WERI-Rb-1 (cell line): ENCODE results near the gene HOXA6.
A peak's percentile ranks its signal among the peaks of the same experiment; 100 is the strongest.

ENCODE experiments used
- DNase-seq: peaks from one replicate; pipeline ENCODE4 v3.0.0-alpha.2; 2020
- H3K27ac ChIP-seq: fragments of 250-450 bp; sonication (Bioruptor Pico); 2 replicates; pipeline ENCODE4 v1.5.1; 2020; ENCODE audit warnings: mild to moderate bottlenecking, moderate library complexity
- H3K27me3 ChIP-seq: fragments of 250-450 bp; sonication (Bioruptor Pico); 2 replicates; pipeline ENCODE4 v1.5.1; 2021; ENCODE audit warnings: mild to moderate bottlenecking, low read depth, moderate library complexity; ENCODE audit not compliant: insufficient read depth, severe bottlenecking
- H3K36me3 ChIP-seq: fragments of 250-450 bp; sonication (Bioruptor Pico); 2 replicates; pipeline ENCODE4 v1.5.1; 2020; ENCODE audit warnings: mild to moderate bottlenecking, moderate library complexity
- H3K4me3 ChIP-seq: 2 replicates; pipeline ENCODE4 v1.5.1; 2011; ENCODE audit warnings: low read depth, mild to moderate bottlenecking, control low read depth, low read length
- H3K9me3 ChIP-seq: fragments of 250-450 bp; sonication (Bioruptor Pico); 2 replicates; pipeline ENCODE4 v1.5.1; 2021; ENCODE audit warnings: mild to moderate bottlenecking, moderate library complexity; ENCODE audit not compliant: severe bottlenecking
- TF ChIP-seq, protein P1 (sequence below): IDR thresholded peaks from 2 replicates; pipeline ENCODE4 v1.5.1; 2011; ENCODE audit warnings: low read depth, mild to moderate bottlenecking, control low read depth, inconsistent platforms, low read length

HOXA6 gene

DNA sequence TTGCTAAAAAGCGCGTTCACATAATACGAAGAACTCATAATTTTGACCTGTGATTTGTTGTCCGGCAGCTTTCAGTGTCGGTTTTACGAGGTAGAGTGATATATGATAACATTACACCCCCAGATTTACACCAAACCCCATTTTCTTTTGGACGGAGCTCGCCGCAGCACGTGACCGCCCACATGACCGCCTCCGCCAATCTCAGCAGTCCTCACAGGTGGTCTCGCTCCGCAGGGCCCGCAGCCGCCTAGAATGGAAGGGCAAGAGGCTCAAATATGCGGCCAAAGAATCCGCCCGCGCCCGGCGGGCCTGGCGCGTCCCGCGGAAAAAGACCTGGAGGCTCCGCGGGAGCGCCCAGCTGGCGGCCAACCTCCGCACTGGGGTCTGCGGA lies 8.9 kb upstream of the HOXA6 start, which contains the start of gene HOXA7:
TSS of gene HOXA7 (minus strand) at position 168 of the 391 bp plus-strand sequence. CDS start at position 38, 130 bp downstream.
- peaks cover 43% of the 10 kb centered on the region for H3K27me3 ChIP-seq
- H3K4me3 ChIP-seq: peak within 1 kb of the TSS; percentile 73

DNA sequence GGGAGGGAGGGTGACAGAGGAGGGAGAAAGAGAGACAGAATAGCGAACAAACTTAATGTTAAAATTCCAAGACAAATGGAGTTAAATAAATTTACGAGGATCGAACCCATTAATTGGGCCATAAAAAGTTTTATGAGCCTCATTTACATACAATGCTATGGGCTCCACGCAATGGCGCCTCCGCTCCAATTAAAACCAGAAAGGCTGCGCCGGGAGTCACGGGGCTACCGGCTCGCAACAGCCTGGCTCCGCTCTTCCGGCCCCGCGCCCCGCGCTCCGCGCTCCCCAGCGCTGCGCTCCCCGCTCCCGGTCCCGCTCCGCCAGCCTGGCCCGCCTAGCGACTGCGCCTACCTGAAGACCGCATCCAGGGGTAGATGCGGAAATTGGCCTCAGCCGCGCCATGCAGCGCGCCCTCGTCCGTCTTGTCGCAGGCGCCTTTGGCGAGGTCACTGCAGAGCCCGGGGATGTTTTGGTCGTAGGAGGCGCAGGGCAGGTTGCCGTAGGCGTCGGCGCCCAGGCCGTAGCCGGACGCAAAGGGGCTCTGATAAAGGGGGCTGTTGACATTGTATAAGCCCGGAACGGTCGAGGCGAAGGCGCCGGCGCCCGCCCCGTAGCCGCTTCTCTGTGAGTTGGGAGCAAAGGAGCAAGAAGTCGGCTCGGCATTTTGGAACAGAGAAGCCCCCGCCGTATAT lies 8.4 kb upstream of the HOXA6 start:
- Histone ChIP-seq H3K27me3 (peaks cover 48% of the 10 kb centered on the region), H3K4me3 (peak overlapping the region; percentile 73), H3K36me3 (no peaks in the 10 kb centered on the region), H3K9me3 (peaks cover 13% of the 10 kb centered on the region), H3K27ac (peak overlapping the region; percentile 72)
- DNase-seq: peak; percentile 31
- TF ChIP-seq, protein P1, sequence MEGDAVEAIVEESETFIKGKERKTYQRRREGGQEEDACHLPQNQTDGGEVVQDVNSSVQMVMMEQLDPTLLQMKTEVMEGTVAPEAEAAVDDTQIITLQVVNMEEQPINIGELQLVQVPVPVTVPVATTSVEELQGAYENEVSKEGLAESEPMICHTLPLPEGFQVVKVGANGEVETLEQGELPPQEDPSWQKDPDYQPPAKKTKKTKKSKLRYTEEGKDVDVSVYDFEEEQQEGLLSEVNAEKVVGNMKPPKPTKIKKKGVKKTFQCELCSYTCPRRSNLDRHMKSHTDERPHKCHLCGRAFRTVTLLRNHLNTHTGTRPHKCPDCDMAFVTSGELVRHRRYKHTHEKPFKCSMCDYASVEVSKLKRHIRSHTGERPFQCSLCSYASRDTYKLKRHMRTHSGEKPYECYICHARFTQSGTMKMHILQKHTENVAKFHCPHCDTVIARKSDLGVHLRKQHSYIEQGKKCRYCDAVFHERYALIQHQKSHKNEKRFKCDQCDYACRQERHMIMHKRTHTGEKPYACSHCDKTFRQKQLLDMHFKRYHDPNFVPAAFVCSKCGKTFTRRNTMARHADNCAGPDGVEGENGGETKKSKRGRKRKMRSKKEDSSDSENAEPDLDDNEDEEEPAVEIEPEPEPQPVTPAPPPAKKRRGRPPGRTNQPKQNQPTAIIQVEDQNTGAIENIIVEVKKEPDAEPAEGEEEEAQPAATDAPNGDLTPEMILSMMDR: no peak

More for the DNA sequence above, 8.9 kb upstream of the HOXA6 start, which contains the start of gene HOXA7:
- peak; percentile 75 for DNase-seq
- Histone ChIP-seq H3K36me3 (no peaks in the 10 kb centered on the region), H3K9me3 (peaks cover 13% of the 10 kb centered on the region), H3K27ac (peak within 1 kb of the TSS; percentile 72)
- TF ChIP-seq, protein P1: no peak

DNA sequence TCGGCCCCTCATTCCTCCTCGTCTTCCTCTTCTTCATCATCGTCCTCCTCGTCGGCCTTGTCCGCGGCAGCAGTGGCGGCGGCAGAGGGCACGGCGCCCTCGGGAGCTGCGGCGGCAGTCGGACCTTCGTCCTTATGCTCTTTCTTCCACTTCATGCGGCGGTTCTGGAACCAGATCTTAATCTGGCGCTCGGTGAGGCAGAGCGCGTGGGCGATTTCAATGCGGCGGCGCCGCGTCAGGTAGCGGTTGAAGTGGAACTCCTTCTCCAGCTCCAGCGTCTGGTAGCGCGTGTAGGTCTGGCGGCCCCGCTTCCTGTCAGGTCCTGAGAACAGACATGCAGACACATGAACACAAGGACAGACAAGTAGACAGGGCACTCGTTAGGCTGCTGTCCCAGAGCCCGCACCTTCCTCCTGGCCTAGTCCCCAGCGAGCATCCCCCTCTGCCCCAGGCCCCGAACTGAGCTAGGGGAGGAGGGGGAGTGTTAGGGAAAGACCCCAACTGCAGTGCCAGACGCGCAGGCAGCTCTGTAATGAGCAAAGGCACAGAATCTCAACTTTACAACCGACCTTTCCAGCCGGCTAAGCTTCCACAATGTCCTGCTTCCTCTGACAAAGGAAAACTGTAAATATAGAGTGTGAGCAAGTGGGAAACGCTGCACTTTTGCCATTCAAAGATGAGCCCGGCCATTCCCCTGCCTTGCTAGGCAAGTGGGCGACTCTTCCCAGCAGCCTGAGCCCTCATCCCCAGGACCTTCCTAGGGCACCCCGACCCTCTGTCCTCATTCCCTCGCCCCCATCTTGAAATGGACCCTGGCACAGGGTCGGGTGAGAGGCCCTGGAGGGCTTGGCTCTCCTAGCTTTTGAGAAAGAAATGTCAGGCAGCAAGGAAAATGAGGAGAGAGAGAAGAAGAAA lies 7.6 kb upstream of the HOXA6 start:
- Histone ChIP-seq H3K4me3 (peak overlapping the region; percentile 73), H3K27ac (no peak overlapping the region), H3K27me3 (peaks cover 51% of the 10 kb centered on the region), H3K9me3 (peaks cover 13% of the 10 kb centered on the region), H3K36me3 (no peaks in the 10 kb centered on the region)
- TF ChIP-seq, protein P1: no peak
- peak; percentile 6 for DNase-seq

DNA sequence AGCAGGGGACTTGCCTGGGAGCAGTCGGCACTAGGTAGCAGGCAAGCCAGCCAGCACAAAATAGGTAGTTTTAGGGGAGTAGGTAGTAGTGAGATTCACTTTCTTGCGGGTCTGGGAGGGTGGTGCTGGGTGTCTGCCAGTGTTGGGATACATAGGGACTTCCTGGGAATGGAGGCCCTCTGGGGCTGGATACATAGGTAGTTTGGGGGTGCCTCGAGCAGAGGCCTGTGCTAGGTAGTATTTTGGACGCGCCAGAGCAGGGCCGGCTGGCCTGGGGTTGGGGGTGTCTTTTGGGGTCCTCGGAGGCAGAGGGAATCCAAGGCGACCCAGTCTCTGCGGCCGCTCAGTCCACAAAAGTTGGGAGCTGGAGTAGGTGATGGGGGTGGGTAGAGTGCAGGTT lies 6.8 kb upstream of the HOXA6 start:
- H3K36me3 ChIP-seq: no peaks in the 10 kb centered on the region
- peaks cover 13% of the 10 kb centered on the region for H3K9me3 ChIP-seq
- H3K27ac ChIP-seq: no peak overlapping the region
- TF ChIP-seq, protein P1: no peak
- peaks cover 53% of the 10 kb centered on the region for H3K27me3 ChIP-seq
- DNase-seq: no peak
- no peak overlapping the region for H3K4me3 ChIP-seq

DNA sequence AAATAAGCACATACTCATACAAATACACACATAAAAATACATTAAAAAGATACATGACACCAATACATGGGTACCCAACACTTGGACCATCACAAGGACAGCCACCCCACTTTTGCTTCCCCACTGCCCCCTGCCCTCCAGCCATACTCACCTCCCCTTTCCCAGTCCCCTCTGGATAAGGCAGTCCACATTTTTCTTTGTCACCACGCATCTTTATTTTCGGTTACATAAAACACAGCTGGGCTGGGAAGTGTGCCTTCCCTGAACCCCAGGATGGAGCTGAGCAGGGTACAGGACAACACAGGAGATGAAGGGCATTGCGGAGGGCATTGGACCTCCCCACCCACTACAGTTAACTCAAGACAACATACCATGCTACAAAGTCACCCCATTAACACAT lies 6.0 kb upstream of the HOXA6 start:
- no peak for DNase-seq
- TF ChIP-seq, protein P1: no peak
- Histone ChIP-seq H3K27ac (no peak overlapping the region), H3K36me3 (no peaks in the 10 kb centered on the region), H3K4me3 (no peak overlapping the region), H3K9me3 (peaks cover 13% of the 10 kb centered on the region), H3K27me3 (peaks cover 54% of the 10 kb centered on the region)
